Keratinocyte (primary cell): ENCODE data around the gene NPTXR.

Source experiments
- CTCF ChIP-seq, 3 experiments: IDR thresholded peaks in 1 of 3; conservative IDR thresholded peaks in 1 of 3; optimal IDR thresholded peaks in 1 of 3; 2 replicates in 2 of 3; 3 replicates in 1 of 3; pipeline versions ENCODE3 to v1.5.1; 2011; ENCODE audit warnings: low read length in 3 of 3, mild to moderate bottlenecking in 3 of 3, moderate library complexity in 2 of 3, control low read depth in 1 of 3, inconsistent platforms in 1 of 3; ENCODE audit not compliant: insufficient read depth in 2 of 3; ENCODE audit errors: extremely low read depth in 1 of 3
- EZH2 ChIP-seq: IDR thresholded peaks from one replicate; pipeline ENCODE4 v1.6.1; 2012; ENCODE audit warnings: inconsistent platforms, mild to moderate bottlenecking, low read length, moderate library complexity

DNA sequence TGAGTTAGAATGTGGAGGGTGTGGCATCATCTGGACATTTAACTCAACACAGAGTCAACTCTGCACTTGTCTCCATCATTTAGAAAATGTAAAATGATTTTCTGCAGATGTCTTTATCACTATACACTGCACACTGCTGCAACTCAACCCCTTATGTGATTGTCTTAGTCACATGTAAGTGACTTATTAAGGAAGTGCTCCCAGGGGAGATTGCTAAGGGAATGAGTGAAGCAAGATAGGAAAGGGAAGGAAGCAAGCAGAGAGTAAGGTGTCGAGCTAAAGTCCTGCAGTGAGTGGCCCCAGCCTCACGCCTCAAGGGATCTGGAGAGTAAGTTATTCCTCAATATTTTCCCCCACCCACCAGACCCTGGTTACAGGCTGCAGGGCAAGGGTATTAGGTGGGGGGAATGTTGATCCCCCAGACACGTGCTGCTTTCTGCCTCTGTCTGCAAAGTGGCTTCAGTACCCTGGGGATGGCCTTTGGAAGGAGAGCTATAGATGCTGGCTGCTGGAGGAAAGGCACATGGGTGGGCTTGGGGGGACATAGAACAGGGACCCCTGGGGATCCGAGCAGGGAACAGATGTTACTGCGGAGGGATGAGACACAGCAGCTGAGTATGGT, 35.4 kb upstream of the NPTXR start:
- no peak for TF ChIP-seq CTCF (optimal IDR thresholded peaks at IDR 0.05 in 1 of 3, IDR thresholded peaks at IDR 0.05 in 1 of 3, conservative IDR thresholded peaks at IDR 0.05 in 1 of 3; ENCODE audit: extremely low read depth in 1 of 3, insufficient read depth in 2 of 3, low read length in 3 of 3)
- TF ChIP-seq EZH2 = no peak
